Mammary epithelial cell (primary cell): ENCODE data around the gene LPGAT1.

Experiments
- EZH2 ChIP-seq: IDR thresholded peaks from 2 replicates; pipeline ENCODE4 v1.6.1; 2012; ENCODE audit warnings: low read length, inconsistent platforms, borderline replicate concordance
- TF ChIP-seq, protein P1 (sequence below), 2 donors: IDR thresholded peaks in 1 of 2; conservative IDR thresholded peaks in 1 of 2; 2 replicates each; pipeline ENCODE4 v1.5.1; 2011 to 2012; ENCODE audit warnings: inconsistent platforms in 2 of 2, low read length in 2 of 2, mild to moderate bottlenecking in 2 of 2, control low read depth in 1 of 2, low read depth in 1 of 2; ENCODE audit not compliant: insufficient read depth in 1 of 2; ENCODE audit errors: extremely low read depth in 1 of 2

GRCh38 chr1:211710566-211711314 lies 119.8 kb downstream of the LPGAT1 start:
- TF ChIP-seq, protein P1, sequence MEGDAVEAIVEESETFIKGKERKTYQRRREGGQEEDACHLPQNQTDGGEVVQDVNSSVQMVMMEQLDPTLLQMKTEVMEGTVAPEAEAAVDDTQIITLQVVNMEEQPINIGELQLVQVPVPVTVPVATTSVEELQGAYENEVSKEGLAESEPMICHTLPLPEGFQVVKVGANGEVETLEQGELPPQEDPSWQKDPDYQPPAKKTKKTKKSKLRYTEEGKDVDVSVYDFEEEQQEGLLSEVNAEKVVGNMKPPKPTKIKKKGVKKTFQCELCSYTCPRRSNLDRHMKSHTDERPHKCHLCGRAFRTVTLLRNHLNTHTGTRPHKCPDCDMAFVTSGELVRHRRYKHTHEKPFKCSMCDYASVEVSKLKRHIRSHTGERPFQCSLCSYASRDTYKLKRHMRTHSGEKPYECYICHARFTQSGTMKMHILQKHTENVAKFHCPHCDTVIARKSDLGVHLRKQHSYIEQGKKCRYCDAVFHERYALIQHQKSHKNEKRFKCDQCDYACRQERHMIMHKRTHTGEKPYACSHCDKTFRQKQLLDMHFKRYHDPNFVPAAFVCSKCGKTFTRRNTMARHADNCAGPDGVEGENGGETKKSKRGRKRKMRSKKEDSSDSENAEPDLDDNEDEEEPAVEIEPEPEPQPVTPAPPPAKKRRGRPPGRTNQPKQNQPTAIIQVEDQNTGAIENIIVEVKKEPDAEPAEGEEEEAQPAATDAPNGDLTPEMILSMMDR (conservative IDR thresholded peaks at IDR 0.05 in 1 of 2, IDR thresholded peaks at IDR 0.05 in 1 of 2; ENCODE audit: extremely low read depth in 1 of 2, insufficient read depth in 1 of 2, low read depth in 1 of 2, low read length in 2 of 2) = no peak
- no peak for TF ChIP-seq EZH2
